ENCODE measurements around the gene IGFBP4.

- TF ChIP-seq CTCF (IDR thresholded peaks at IDR 0.05) (no peak), POLR2A (IDR thresholded peaks at IDR 0.05) (no peak)
Observed at GRCh38 chr17:40471846-40472732, 28.8 kb downstream of the IGFBP4 start.
